K562 (cell line): ENCODE data around the gene DNMBP.

Experiments
- BHLHE40 ChIP-seq: IDR thresholded peaks from 2 replicates; pipeline ENCODE4 v1.6.1; 2011; ENCODE audit warnings: low read length, improper control_type of control experiment
- ELK1 ChIP-seq: sonication (generic); formaldehyde crosslinking; IDR thresholded peaks from 2 replicates; pipeline ENCODE4 v1.8.1; 2022; ENCODE audit warnings: missing genetic modification reagents
- ETS1 ChIP-seq: conservative IDR thresholded peaks from 2 replicates; pipeline ENCODE4 v1.6.1; 2011; ENCODE audit warnings: low read depth, mild to moderate bottlenecking, low read length; ENCODE audit not compliant: control insufficient read depth
- NFE2L1 ChIP-seq: fragments of 450-650 bp; IDR thresholded peaks from 2 replicates; pipeline ENCODE4 v1.6.1; 2016; ENCODE audit warnings: missing genetic modification characterization, low read depth, mild to moderate bottlenecking, missing compliant biosample characterization, moderate library complexity, borderline replicate concordance
- NFIX ChIP-seq: fragments of 250-450 bp; sonication (Bioruptor Pico); IDR thresholded peaks from 2 replicates; pipeline ENCODE4 v1.4.0; 2020; ENCODE audit warnings: low read depth, mild to moderate bottlenecking, moderate library complexity
- POLR2A ChIP-seq: fragments of 450-650 bp; conservative IDR thresholded peaks from 2 replicates; pipeline ENCODE4 v1.6.1; 2016
- STAT5B ChIP-seq: fragments of 250-450 bp; sonication (Bioruptor Pico); IDR thresholded peaks from 2 replicates; pipeline ENCODE4 v1.8.0; 2021; ENCODE audit warnings: mild to moderate bottlenecking, inconsistent platforms
- ZBTB11 ChIP-seq, 3 experiments: fragments of 200-800 bp in 1 of 3; fragments of 250-450 bp in 1 of 3; fragments of 450-650 bp in 1 of 3; sonication (Bioruptor Pico) in 1 of 3; sonication (Bioruptor generic) in 1 of 3; formaldehyde crosslinking in 1 of 3; IDR thresholded peaks; 2 replicates each; pipeline versions ENCODE4 v1.6.1 to v1.8.0; 2016 to 2022; ENCODE audit warnings: mild to moderate bottlenecking in 2 of 3, missing genetic modification characterization in 2 of 3, missing compliant biosample characterization in 1 of 3, moderate library complexity in 1 of 3
- ZNF398 ChIP-seq: fragments of 250-450 bp; sonication (Bioruptor Pico); IDR thresholded peaks from 2 replicates; pipeline ENCODE4 v1.8.0; 2021; ENCODE audit warnings: moderate library complexity, mild to moderate bottlenecking, inconsistent platforms
- TF ChIP-seq, protein P1 (sequence below), 3 experiments: IDR thresholded peaks in 2 of 3; conservative IDR thresholded peaks in 1 of 3; 2 replicates each; pipeline ENCODE4 v1.5.1; 2011 to 2012; ENCODE audit warnings: low read length in 3 of 3, mild to moderate bottlenecking in 3 of 3, control low read depth in 2 of 3, improper control_type of control experiment in 1 of 3, inconsistent platforms in 1 of 3, low read depth in 1 of 3, mixed read lengths in 1 of 3, moderate library complexity in 1 of 3; ENCODE audit not compliant: insufficient read depth in 2 of 3

- no peak for TF ChIP-seq POLR2A
- TF ChIP-seq, protein P1, sequence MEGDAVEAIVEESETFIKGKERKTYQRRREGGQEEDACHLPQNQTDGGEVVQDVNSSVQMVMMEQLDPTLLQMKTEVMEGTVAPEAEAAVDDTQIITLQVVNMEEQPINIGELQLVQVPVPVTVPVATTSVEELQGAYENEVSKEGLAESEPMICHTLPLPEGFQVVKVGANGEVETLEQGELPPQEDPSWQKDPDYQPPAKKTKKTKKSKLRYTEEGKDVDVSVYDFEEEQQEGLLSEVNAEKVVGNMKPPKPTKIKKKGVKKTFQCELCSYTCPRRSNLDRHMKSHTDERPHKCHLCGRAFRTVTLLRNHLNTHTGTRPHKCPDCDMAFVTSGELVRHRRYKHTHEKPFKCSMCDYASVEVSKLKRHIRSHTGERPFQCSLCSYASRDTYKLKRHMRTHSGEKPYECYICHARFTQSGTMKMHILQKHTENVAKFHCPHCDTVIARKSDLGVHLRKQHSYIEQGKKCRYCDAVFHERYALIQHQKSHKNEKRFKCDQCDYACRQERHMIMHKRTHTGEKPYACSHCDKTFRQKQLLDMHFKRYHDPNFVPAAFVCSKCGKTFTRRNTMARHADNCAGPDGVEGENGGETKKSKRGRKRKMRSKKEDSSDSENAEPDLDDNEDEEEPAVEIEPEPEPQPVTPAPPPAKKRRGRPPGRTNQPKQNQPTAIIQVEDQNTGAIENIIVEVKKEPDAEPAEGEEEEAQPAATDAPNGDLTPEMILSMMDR (IDR thresholded peaks at IDR 0.05 in 2 of 3, conservative IDR thresholded peaks at IDR 0.05 in 1 of 3; ENCODE audit: insufficient read depth in 2 of 3, low read depth in 1 of 3, low read length in 3 of 3): no peak
- TF ChIP-seq NFE2L1: no peak
- no peak for TF ChIP-seq BHLHE40
- TF ChIP-seq ELK1 (CRISPR knock-in tag): no peak
- TF ChIP-seq NFIX: no peak
- no peak for TF ChIP-seq ZNF398
- TF ChIP-seq ETS1: no peak
- no peak for TF ChIP-seq ZBTB11 (CRISPR knock-in tag; IDR thresholded peaks at IDR 0.05)
- TF ChIP-seq STAT5B (CRISPR knock-in tag): no peak
Measured at GRCh38 chr10:99921948-99922347, 87.8 kb downstream of the DNMBP start.
